Neural cell (in vitro differentiated cells): ENCODE results near the gene PDE6A.

Experiments used
- EP300 ChIP-seq: fragments of 450-650 bp; conservative IDR thresholded peaks from 2 replicates; pipeline ENCODE4 v1.6.1; 2014; ENCODE audit warnings: antibody characterized with exemption, mild to moderate bottlenecking, moderate library complexity; ENCODE audit not compliant: poor library complexity, severe bottlenecking
- EZH2 ChIP-seq: fragments of 200-600, 300-800 bp; shearing (Covaris generic), sonication (generic); IDR thresholded peaks from 2 replicates; pipeline ENCODE4 v1.6.1; 2014; ENCODE audit warnings: antibody characterized with exemption, low read length, borderline replicate concordance, mild to moderate bottlenecking; ENCODE audit not compliant: insufficient read depth, poor library complexity, severe bottlenecking
- MXI1 ChIP-seq: fragments of 450-650 bp; conservative IDR thresholded peaks from 2 replicates; pipeline ENCODE4 v1.6.1; 2014; ENCODE audit warnings: antibody characterized with exemption, mild to moderate bottlenecking; ENCODE audit not compliant: poor library complexity, severe bottlenecking
- POLR2AphosphoS5 ChIP-seq: IDR thresholded peaks from 2 replicates; pipeline ENCODE4 v1.6.1; 2012
- RAD21 ChIP-seq: fragments of 450-650 bp; conservative IDR thresholded peaks from 2 replicates; pipeline ENCODE4 v1.6.1; 2014; ENCODE audit warnings: antibody characterized with exemption, mild to moderate bottlenecking, moderate library complexity
- REST ChIP-seq: IDR thresholded peaks from 2 replicates; pipeline ENCODE4 v1.6.1; 2012; ENCODE audit warnings: borderline replicate concordance
- SMC3 ChIP-seq: fragments of 450-650 bp; conservative IDR thresholded peaks from 2 replicates; pipeline ENCODE4 v1.6.1; 2014; ENCODE audit warnings: antibody characterized with exemption, mild to moderate bottlenecking, moderate library complexity; ENCODE audit not compliant: poor library complexity
- TF ChIP-seq, protein P1 (sequence below): fragments of 450-650 bp; IDR thresholded peaks from 2 replicates; pipeline ENCODE4 v1.5.1; 2014; ENCODE audit warnings: antibody characterized with exemption, mild to moderate bottlenecking, moderate library complexity; ENCODE audit not compliant: poor library complexity, severe bottlenecking

GRCh38 chr5:149855366-149855765 lies 89.2 kb downstream of the PDE6A start:
- TF ChIP-seq, protein P1, sequence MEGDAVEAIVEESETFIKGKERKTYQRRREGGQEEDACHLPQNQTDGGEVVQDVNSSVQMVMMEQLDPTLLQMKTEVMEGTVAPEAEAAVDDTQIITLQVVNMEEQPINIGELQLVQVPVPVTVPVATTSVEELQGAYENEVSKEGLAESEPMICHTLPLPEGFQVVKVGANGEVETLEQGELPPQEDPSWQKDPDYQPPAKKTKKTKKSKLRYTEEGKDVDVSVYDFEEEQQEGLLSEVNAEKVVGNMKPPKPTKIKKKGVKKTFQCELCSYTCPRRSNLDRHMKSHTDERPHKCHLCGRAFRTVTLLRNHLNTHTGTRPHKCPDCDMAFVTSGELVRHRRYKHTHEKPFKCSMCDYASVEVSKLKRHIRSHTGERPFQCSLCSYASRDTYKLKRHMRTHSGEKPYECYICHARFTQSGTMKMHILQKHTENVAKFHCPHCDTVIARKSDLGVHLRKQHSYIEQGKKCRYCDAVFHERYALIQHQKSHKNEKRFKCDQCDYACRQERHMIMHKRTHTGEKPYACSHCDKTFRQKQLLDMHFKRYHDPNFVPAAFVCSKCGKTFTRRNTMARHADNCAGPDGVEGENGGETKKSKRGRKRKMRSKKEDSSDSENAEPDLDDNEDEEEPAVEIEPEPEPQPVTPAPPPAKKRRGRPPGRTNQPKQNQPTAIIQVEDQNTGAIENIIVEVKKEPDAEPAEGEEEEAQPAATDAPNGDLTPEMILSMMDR: no peak
- TF ChIP-seq EZH2: no peak
- TF ChIP-seq RAD21: no peak
- TF ChIP-seq REST: no peak
- no peak for TF ChIP-seq POLR2AphosphoS5
- no peak for TF ChIP-seq EP300
- no peak for TF ChIP-seq SMC3
- no peak for TF ChIP-seq MXI1
